K562 (cell line): ENCODE measurements around the gene TBC1D2. TPM values are rescaled to one million over a fixed set of nuclear protein-coding genes. Genes with fewer than 3 reads are reported as not detected.
A peak's percentile ranks its signal among the peaks of the same experiment; 100 is the strongest.

Experiments
- GABPA ChIP-seq: fragments of 200-800 bp; sonication (Bioruptor generic); conservative IDR thresholded peaks from 2 replicates; pipeline ENCODE4 v1.6.1; 2016; ENCODE audit warnings: low read depth, missing genetic modification characterization, missing compliant biosample characterization
- HDAC6 ChIP-seq: IDR thresholded peaks from 2 replicates; pipeline ENCODE4 v1.6.1; 2012; ENCODE audit warnings: low read depth, mild to moderate bottlenecking, control low read depth, inconsistent platforms, low read length, moderate library complexity
- HMGN3 ChIP-seq: IDR thresholded peaks from 2 replicates; pipeline ENCODE4 v1.6.1; 2011; ENCODE audit warnings: borderline replicate concordance, low read depth, mild to moderate bottlenecking, mixed read lengths, low read length; ENCODE audit not compliant: insufficient read length; ENCODE audit errors: extremely low read depth
- HNRNPL ChIP-seq: fragments of 200-400 bp; formaldehyde crosslinking; IDR thresholded peaks from 2 replicates; pipeline ENCODE4 v1.6.1; 2017; ENCODE audit warnings: low read depth, mild to moderate bottlenecking, low read length
- NBN ChIP-seq: fragments of 450-650 bp; IDR thresholded peaks from 2 replicates; pipeline ENCODE4 v1.6.1; 2016; ENCODE audit warnings: low read depth, mild to moderate bottlenecking
- OTX1 ChIP-seq: fragments of 450-650 bp; formaldehyde crosslinking; IDR thresholded peaks from 2 replicates; pipeline ENCODE4 v1.4.0; 2022; ENCODE audit warnings: mild to moderate bottlenecking
- POLR2B ChIP-seq: fragments of 450-650 bp; IDR thresholded peaks from 2 replicates; pipeline ENCODE4 v1.6.1; 2018; ENCODE audit warnings: low read depth; ENCODE audit not compliant: partially characterized antibody
- RUNX1 ChIP-seq: sonication (generic); IDR thresholded peaks from 2 replicates; pipeline ENCODE4 v1.6.1; 2016; ENCODE audit warnings: antibody characterized with exemption, low read depth
- SMAD4 ChIP-seq: fragments of 250-450 bp; sonication (Bioruptor Pico); conservative IDR thresholded peaks from 2 replicates; pipeline ENCODE4 v1.8.0; 2021; ENCODE audit warnings: inconsistent platforms, mild to moderate bottlenecking, moderate library complexity
- TEAD2 ChIP-seq: fragments of 450-650 bp; IDR thresholded peaks from 2 replicates; pipeline ENCODE4 v1.6.1; 2016; ENCODE audit warnings: missing genetic modification characterization, control low read depth, missing compliant biosample characterization
- TRIM28 ChIP-seq: fragments of 450-650 bp; IDR thresholded peaks from 2 replicates; pipeline ENCODE4 v1.6.1; 2017
- TSHZ1 ChIP-seq: fragments of 250-450 bp; sonication (Bioruptor Pico); IDR thresholded peaks from 2 replicates; pipeline ENCODE4 v1.4.0; 2020; ENCODE audit warnings: mild to moderate bottlenecking, moderate library complexity
- YBX1 ChIP-seq: fragments of 450-650 bp; IDR thresholded peaks from 2 replicates; pipeline ENCODE4 v1.7.1; 2016; ENCODE audit warnings: mild to moderate bottlenecking
- ZNF175 ChIP-seq: fragments of 200-800 bp; sonication (Bioruptor generic); IDR thresholded peaks from 2 replicates; pipeline ENCODE4 v1.6.1; 2016; ENCODE audit warnings: low read depth, mild to moderate bottlenecking, missing genetic modification characterization, missing compliant biosample characterization
- ZNF263 ChIP-seq: sonication (generic); formaldehyde crosslinking; IDR thresholded peaks from 2 replicates; pipeline ENCODE4 v1.8.0; 2022; ENCODE audit warnings: mild to moderate bottlenecking, missing genetic modification reagents, borderline replicate concordance
- ZNF274 ChIP-seq: IDR thresholded peaks from 2 replicates; pipeline ENCODE4 v1.6.1; 2011; ENCODE audit warnings: low read depth, mild to moderate bottlenecking, low read length, moderate library complexity, borderline replicate concordance
- ZNF764 ChIP-seq: fragments of 250-450 bp; sonication (Bioruptor Pico); IDR thresholded peaks from 2 replicates; pipeline ENCODE4 v1.4.0; 2020; ENCODE audit warnings: low read depth, mild to moderate bottlenecking, moderate library complexity
- polyA plus RNA-seq, 8 experiments: library from polyadenylated mRNA; depleted of rRNA in 4 of 8; stranded (reverse) in 5 of 8; unstranded in 3 of 8; fragments of >200 nt; fragmentation: Nextera tagmentation in 2 of 8; fragmentation: Illumina TruSeq in 1 of 8; extraction: Ambion mirVana in 2 of 8; extraction: Trizol in 1 of 8; gene quantifications; 2 replicates each; pipeline versions ENCODE4 v1.2.1 to v1.2.3, GENCODE V29; 2011 to 2014; ENCODE audit warnings: inconsistent platforms in 1 of 8, missing spikeins in 1 of 8
- total RNA-seq, 7 experiments: library from RNA; depleted of rRNA in 6 of 7; stranded (reverse); fragments of >200 nt in 6 of 7; fragmentation: Illumina TruSeq in 2 of 7; extraction: Trizol in 2 of 7; gene quantifications; 2 replicates each; pipeline versions ENCODE4 v1.2.1 to v1.2.3, GENCODE V29; 2011 to 2021; ENCODE audit warnings: low replicate concordance in 1 of 7
- TF ChIP-seq, protein P1 (sequence below): fragments of 450-650 bp; formaldehyde crosslinking; IDR thresholded peaks from 2 replicates; pipeline ENCODE4 v1.4.0; 2022; ENCODE audit warnings: missing genetic modification characterization
- TF ChIP-seq, protein P2 (sequence below): fragments of 450-650 bp; formaldehyde crosslinking; IDR thresholded peaks from 2 replicates; pipeline ENCODE4 v1.4.0; 2020; ENCODE audit warnings: mild to moderate bottlenecking, moderate library complexity
- TF ChIP-seq, protein P3 (sequence below), 2 experiments: IDR thresholded peaks; 2 replicates each; pipeline ENCODE4 v1.6.1; 2012; ENCODE audit warnings: improper control_type of control experiment in 2 of 2, low read depth in 2 of 2, low read length in 2 of 2, borderline replicate concordance in 1 of 2

Gene TBC1D2
- total and polyA plus RNA-seq, 9 of the 15 experiments (the other 6 are each of a cell fraction or from before 2014, with no cell fraction given), result 0.10 to 7.0 (median 2.5) TPM

DNA sequence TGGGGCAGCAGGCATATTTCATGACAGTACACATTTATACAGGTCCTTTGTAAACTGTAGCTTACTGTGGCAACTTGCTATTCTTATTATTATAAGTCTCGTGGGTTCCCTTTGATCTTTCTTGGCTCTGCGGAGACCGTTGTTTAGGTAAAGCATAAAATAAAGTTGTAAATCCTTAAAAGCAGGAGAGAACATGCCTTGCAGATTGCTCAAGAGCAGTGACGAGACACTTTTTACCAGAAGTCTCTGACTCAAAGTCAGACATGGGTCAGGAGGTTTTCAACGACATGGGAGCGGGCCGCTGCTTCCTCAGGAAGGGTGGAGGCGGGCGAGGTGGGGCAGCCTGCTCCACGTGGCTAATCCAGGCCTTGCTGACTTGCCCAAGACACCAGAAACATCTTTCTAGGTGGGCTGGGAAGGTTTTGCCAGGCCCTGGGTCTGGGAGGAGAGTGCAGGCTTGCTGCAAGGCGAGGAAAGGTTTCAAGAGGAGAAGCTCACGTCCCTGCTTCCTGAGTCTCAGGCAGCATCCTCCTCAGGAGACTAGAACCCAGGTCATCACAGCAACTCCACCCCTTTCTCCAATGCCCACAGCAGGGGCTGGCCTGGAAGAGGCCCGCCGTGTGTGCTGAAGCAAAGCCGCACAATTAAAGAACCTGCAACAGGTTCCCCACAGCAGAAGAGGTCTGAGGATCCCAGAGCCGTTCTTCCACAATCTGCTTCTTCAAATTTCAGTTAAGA lies 6.5 kb downstream of the TBC1D2 start (continued):
- TF ChIP-seq TSHZ1 (CRISPR knock-in tag), result no peak
- TF ChIP-seq, protein P1, sequence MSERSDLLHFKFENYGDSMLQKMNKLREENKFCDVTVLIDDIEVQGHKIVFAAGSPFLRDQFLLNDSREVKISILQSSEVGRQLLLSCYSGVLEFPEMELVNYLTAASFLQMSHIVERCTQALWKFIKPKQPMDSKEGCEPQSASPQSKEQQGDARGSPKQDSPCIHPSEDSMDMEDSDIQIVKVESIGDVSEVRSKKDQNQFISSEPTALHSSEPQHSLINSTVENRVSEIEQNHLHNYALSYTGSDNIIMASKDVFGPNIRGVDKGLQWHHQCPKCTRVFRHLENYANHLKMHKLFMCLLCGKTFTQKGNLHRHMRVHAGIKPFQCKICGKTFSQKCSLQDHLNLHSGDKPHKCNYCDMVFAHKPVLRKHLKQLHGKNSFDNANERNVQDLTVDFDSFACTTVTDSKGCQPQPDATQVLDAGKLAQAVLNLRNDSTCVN, result no peak
- no peak for TF ChIP-seq POLR2B
- TF ChIP-seq HMGN3, result no peak
- TF ChIP-seq RUNX1, result no peak
- TF ChIP-seq ZNF764, result no peak
- TF ChIP-seq OTX1 (CRISPR knock-in tag), result no peak
- no peak for TF ChIP-seq ZNF263 (CRISPR knock-in tag)
- no peak for TF ChIP-seq TRIM28
- no peak for TF ChIP-seq YBX1
- no peak for TF ChIP-seq TEAD2 (tag)
- TF ChIP-seq HNRNPL, result no peak
- TF ChIP-seq GABPA (tag), result peak; percentile 31; the same call in 1 of the 2 replicates
- TF ChIP-seq, protein P2, sequence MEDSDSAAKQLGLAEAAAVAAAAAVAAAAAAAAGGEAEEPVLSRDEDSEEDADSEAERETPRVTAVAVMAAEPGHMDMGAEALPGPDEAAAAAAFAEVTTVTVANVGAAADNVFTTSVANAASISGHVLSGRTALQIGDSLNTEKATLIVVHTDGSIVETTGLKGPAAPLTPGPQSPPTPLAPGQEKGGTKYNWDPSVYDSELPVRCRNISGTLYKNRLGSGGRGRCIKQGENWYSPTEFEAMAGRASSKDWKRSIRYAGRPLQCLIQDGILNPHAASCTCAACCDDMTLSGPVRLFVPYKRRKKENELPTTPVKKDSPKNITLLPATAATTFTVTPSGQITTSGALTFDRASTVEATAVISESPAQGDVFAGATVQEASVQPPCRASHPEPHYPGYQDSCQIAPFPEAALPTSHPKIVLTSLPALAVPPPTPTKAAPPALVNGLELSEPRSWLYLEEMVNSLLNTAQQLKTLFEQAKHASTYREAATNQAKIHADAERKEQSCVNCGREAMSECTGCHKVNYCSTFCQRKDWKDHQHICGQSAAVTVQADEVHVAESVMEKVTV (CRISPR knock-in tag), result no peak
- peak; percentile 86 for TF ChIP-seq SMAD4
- TF ChIP-seq HDAC6, result no peak
- TF ChIP-seq ZNF175, result peak; percentile 65; the same call in 1 of the 2 replicates
- no peak for TF ChIP-seq NBN
- no peak for TF ChIP-seq ZNF274
- TF ChIP-seq, protein P3, sequence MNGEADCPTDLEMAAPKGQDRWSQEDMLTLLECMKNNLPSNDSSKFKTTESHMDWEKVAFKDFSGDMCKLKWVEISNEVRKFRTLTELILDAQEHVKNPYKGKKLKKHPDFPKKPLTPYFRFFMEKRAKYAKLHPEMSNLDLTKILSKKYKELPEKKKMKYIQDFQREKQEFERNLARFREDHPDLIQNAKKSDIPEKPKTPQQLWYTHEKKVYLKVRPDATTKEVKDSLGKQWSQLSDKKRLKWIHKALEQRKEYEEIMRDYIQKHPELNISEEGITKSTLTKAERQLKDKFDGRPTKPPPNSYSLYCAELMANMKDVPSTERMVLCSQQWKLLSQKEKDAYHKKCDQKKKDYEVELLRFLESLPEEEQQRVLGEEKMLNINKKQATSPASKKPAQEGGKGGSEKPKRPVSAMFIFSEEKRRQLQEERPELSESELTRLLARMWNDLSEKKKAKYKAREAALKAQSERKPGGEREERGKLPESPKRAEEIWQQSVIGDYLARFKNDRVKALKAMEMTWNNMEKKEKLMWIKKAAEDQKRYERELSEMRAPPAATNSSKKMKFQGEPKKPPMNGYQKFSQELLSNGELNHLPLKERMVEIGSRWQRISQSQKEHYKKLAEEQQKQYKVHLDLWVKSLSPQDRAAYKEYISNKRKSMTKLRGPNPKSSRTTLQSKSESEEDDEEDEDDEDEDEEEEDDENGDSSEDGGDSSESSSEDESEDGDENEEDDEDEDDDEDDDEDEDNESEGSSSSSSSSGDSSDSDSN (IDR thresholded peaks at IDR 0.05; ENCODE audit: borderline replicate concordance in 1 of 2, low read depth in 2 of 2, low read length in 2 of 2), result no peak
